Tibial nerve (tissue), 4 donors: ENCODE results near the gene C11orf68.

ENCODE experiments used
- CTCF ChIP-seq, 5 experiments: fragments of 200-600 bp in 3 of 5; fragments of 450-650 bp in 2 of 5; sonication (generic) in 3 of 5; IDR thresholded peaks; one replicate each; pipeline ENCODE4 v1.5.1; 2016 to 2019; ENCODE audit warnings: antibody characterized with exemption in 5 of 5, mild to moderate bottlenecking in 3 of 5, moderate library complexity in 2 of 5
- EP300 ChIP-seq, 2 donors: sonication (generic); formaldehyde crosslinking; IDR thresholded peaks; one replicate each; pipeline ENCODE4 v1.6.1; 2017; ENCODE audit warnings: antibody characterized with exemption in 2 of 2, mild to moderate bottlenecking in 1 of 2
- POLR2A ChIP-seq, 2 donors: fragments of 450-650 bp; IDR thresholded peaks; one replicate each; pipeline ENCODE4 v1.6.1; 2017; ENCODE audit warnings: antibody characterized with exemption in 2 of 2, mild to moderate bottlenecking in 2 of 2, moderate library complexity in 2 of 2

- no peak for TF ChIP-seq CTCF (IDR thresholded peaks at IDR 0.05)
- no peak for TF ChIP-seq EP300 (IDR thresholded peaks at IDR 0.05)
- no peak for TF ChIP-seq POLR2A (IDR thresholded peaks at IDR 0.05)
Observed at GRCh38 chr11:65946655-65947054, 27.8 kb upstream of the C11orf68 start.
